NCI-H2029 treated with DMSO at 0.1 percent for 48 hours (cell line): ENCODE data around the gene MTUS2.

Experiments used
- DNase-seq: peaks from one replicate; lab custom pipeline; 2025; lab: John Stamatoyannopoulos, UW

MTUS2 gene

DNA sequence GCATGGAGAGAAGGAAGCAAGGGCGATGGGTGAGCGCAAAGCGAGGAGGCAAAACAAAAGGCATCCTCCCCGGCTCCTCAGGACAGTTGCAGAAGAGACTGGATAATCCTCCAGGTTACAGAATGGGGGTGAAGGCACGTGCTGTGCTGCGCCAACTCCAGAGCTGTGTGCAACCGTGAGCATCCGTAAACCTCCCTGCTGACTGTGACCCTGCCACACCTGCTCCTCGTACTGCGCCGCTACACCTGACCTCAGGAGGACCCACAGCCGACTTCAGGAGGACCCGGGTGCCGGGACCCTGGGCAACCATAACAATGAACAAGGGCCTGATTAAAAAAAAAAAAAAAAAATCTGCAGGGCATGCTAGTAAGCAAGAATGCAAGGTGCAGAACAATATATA, 706.6 kb downstream of the MTUS2 start:
- no peak for DNase-seq

DNA sequence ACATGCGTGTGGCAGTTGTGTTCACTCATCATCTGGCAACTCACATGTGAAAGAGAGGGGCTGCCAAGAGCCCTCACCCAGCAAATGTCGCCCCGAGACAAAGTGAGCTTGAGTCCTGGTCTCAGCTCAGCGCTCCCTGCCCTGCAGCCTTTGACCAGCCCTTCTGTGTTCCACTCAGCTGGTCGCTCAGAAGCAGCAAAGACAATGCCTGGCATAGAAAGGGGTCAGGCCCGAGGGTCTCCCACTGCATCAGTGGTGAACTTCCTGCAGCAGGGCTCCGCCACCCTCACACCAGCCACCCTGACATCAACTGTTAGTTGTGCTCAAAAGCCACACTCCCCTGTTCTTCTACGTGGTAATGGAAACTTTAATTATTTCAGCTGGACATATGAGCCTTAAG, 707.4 kb downstream of the MTUS2 start:
- no peak for DNase-seq

DNA sequence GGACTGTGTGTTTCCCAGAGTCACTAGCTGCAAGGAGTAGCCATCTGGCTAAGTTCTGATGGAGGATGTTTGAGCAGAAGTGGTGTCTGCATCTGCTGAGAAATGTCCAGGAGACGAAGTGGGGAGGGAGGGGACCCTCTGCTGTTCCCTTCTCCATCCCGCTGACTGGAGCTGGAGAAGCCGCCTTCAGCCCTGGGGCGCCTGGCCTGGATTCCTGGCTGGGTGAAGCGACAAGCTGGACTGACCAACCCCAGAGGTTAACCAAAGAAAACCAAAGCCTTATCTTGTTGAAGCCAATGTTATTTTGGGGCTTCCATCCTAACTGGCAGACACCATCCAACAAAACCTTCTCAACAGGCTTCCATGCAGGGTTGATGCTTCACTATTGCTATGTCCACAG, 707.8 kb downstream of the MTUS2 start:
- no peak for DNase-seq

DNA sequence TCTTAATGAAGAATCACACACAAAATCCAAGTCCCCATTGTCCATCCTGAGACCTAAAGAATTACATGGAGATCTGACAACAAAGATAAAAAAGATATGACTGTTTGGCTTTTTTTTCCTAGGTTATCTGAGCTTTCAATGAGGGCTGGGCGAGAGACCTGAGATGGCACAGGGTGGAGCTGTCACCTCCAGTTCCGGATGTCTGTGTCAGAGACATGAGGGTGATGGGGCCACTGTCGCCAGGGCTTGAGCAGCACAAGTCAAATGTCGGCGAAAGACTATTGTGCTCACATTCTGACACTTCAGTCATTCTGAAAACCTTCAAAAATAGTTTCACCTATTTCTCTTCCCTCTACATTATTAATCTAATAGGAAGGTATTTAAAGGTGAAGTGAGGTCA, 709.6 kb downstream of the MTUS2 start:
- no peak for DNase-seq

DNA sequence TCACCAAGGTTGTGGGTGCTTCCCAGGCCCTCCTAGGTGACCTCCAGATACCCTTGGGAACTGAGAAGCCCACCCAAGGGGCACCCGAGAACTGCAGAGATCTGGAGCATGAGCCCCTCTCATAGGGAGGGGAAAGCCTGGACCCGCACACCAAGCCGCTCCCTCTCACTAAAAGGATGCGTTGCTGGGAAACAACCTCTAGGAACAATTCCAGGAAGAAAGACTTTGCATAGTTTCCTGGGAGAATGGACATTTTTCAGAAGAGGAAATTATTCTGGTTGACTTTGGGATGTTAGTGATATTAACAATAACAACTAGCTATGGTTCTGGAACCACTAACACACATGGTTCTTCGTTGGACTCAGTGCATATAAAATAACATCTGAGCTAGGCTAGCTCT, 710.8 kb downstream of the MTUS2 start:
- no peak for DNase-seq

DNA sequence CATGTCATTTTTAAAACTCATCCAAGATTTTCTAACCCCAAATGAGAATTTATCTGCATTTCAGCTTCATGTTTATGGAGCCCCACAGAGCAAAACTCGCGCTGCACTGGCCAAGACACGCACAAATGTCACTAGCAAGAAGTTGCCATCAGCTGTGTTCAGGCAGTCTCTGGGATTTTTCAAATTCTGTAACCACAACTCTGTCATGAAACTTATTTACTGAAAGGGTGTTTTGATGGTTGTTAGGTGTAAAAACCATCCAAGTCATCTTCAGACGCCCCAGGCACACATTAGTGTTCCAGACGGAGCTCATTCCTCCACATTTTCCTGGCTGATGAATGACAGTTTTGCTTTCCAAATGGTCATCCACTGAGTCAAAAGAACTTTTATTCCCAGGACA, 712.0 kb downstream of the MTUS2 start:
- no peak for DNase-seq

DNA sequence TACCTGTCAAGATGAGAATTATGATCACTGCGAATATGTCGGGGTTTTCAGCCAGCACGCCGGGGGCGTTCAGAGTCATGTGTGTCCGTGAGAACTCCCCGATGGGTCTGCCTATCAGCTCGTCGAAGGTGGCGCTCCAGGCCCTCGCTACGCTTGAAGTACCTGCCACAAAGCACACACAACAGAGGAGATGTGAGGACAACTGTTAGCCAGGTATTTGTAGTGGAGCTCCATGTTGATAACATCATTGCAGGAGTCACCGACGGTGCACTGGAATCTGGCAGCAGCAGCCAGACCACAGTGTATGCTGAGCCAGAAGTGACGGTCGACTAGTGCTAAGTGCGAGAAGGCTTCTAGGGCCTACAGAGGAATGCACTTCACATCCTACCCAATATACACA, 712.7 kb downstream of the MTUS2 start:
- DNase-seq = no peak

DNA sequence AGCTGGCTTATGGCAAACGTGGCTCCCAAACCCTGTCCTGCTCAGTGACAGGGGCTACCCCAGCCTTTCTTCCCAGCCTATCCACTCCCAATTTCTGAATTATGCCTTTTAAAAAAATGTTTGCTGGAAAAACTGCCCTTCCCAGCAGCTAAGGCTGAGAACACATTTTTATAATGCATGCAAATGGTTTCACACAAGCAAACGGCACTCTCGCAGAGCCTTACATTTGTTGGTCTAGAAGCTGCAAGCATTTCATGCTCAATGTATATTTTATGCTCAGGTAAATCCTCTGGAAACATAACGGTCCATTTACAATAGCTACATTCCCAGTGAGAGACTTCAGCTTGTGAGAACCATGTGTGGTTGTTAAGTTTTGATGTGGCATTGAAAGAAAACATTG, 713.9 kb downstream of the MTUS2 start:
- DNase-seq = no peak

DNA sequence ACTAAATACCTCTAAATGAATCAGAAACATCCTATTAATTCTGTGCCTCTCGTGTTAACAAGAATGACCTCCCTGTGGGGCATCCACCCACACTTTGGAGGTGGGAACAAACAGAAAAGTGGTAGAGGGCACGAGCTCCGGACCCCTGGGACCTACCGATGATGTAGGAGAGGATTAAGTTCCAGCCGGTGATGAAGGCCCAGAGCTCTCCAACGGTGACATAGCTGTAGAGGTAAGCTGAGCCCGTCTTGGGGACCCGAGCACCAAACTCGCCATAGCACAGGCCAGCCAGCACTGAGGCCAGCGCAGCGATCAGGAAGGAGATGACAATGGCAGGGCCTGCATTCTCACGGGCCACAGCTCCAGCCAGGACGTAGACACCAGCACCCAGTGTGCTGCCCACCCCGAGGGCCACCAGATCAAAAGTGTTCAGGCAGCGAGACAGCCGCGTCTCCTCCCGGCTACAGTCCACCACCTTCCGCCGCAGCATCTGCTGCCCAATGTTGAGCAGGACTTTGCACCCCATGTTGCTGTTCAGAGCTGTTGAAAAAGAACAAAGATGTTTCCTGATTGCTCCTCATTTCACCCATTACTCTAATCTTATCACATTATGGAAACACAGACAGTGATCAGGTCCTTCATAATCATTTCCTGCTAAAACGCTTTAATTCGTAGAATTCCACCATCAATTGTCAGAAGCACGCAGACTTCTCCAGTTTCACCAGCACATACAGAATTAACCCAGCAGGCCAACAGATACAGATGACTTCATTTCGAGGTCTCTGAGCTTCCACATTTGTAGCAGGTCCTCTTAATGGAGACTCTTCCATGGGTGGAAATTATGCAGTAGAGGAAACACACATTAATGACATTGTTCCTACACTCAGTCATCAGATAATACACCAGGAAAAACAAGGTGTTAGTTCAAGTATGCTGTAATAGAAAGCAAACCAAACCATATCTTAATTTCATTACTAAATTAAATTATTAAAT, 715.8 kb downstream of the MTUS2 start:
- no peak for DNase-seq

DNA sequence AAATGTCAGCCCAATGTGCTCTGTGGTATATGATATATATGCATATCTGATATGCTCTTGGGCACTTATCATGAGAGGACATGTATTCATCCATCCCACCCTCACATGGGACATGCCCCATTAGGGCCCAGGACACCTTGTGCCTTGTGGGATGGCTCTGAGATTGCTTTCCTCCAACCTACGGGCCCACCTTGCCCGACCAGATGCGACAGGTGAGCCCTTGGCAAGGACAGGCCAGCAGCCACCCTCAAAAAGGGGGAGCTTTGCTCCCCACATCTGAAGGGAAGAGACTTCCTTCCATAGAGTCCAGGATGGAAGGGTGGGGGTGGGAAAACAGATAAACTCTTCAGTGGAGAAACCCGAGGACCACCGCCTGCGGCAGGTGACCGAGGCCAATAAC, 716.7 kb downstream of the MTUS2 start:
- no peak for DNase-seq

DNA sequence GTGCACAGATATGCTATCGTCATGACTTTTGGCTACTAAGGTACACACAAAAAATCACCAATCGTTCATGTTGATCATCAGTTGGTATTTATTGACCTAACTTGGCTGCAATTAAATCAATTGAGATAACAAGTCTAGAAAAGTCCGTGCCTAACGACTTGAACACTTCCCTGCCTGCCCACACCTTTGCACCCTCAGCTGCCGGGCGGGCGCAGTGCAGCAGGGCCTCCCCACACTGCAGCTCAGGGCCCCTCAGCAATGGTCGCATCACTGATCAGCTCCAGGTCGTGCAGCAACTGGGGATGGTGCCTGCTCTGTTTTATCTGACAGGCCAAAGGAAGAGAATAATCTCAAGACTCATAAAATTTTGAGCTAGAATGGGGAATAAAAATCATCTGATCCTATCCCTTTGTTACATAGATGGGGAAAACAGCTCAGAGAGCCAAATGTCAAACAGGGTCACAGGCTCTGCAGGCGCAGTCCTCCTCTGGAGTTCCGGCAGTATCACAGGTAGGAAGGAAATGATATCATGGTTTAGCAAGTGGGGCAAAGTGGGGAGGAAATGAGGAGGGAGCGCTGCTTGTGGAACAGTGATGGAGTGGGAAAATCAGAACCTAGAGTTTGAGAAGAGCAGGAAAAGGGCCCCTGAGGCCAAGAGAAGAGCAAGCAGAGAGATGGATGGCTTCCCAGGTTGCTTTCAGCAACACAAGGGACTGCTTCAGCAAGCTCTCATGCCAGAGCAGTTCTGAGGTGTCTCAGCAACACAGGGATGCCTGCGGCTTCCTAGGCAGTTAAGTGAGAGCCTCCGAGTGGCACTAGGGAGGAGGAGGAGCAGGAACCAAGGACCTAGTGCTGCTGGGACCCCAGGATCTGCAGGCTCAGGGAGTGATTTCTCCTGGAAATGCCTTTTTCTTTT, 717.9 kb downstream of the MTUS2 start:
- DNase-seq = no peak

DNA sequence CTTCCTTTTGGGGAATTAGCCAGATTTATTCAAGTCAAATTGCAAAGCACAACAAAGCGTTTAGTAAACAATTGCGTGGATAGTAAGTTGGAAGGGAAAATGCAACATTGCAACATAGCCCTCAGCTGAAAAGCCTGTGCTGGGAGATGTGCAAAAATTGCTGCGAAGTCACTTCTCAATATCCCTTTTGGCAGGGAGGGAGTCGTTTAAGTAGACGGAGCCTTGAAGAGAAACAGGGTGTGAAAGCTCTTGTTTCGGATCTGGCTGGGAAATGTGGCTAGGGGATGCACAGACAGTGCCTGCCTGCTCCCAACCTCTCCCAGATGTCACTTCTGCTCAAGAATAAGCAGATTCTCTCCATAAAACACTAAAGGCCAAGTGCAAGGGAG, 718.5 kb downstream of the MTUS2 start:
- DNase-seq = no peak

DNA sequence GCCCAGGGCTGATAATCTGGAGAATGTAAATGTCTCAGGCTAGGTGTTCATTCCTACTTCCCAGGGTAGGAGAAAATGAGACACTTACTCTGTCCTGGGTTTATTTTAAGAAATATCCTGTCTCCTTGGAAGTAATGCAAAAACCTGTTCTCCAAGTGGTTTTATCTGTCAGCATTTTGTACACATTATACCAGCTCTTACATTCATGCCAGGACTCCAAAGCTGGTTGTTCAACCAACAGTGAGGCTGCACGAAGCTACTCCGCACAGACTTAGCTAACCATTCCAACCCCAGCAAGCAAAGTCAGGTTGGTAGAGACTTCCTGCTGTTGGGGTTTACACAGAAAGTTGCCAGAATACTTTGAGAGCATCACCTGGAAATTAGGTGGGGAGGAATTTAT, 719.7 kb downstream of the MTUS2 start:
- no peak for DNase-seq

DNA sequence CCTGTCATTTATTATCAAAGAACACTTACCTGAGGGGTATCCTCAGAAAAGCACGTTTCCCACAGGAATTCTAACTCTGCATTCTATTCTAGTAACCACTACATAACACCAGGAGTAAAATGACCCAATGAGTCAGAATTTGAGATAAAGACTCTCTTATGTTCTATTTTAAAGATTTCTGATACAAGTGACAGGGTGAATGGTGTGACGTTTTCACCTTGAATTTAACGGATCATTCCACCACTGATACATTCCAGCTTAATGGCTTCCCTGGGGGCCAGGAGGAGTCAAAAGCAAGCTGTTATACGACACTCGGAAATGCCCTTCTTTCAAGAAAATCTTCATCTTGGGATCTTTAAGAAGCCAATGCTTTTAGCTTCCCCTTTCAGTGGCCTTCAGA, 720.2 kb downstream of the MTUS2 start:
- DNase-seq = no peak

DNA sequence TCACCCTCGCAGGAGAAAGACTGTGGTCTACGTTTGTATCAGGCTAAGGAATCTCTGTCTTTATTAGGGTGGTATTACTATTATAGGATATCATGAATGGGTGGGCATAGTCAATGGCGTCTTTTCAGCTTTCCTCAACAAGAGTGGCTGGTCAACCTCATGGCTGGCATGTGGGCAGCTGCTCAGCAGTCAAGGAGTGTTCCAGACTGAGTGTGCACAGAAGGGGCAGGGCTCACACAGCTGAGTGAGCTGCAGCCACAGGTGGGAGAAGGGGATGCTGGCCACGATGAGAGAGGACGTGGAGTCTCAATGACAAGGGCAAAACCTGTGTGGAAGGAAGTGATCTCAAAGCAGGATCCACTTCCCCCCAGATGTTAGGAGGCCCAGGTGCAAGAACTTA, 720.7 kb downstream of the MTUS2 start:
- no peak for DNase-seq

DNA sequence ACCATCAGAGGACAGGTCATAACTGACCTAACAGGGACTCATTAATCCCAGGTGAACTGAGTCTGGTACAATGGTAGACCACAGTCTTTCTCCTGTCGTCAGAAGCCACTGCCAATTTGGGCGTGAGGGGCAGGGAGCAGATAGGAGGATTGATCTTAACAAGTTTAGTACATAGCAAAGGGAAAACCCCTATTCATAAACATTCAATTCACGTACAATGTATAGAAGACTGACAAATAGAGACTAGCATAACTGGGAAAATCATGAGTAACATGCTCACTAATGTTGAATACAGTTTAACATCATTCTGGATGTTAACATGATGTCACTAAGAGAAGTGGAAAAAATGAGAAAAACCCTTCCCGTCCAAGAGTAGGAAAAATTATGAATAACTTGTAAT, 721.3 kb downstream of the MTUS2 start:
- DNase-seq = no peak

DNA sequence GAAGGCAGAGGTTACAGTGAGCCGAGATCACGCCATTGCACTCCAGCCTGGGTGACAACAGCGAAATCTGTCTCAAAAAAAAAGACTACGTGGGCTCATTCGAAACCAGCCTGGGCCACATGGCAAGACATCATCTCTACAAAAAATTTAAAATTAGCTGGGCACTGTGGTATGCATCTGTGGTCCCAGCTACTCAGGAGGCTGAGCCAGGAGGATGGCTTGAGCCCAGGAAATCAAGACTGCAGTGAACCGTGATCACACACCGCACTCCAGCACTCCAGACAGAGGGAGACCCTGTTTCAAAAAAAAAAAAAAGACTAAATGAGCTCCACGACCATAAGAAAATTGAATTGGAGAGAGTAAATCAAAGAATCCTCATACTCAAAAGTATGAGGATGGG, 722.2 kb downstream of the MTUS2 start:
- no peak for DNase-seq

DNA sequence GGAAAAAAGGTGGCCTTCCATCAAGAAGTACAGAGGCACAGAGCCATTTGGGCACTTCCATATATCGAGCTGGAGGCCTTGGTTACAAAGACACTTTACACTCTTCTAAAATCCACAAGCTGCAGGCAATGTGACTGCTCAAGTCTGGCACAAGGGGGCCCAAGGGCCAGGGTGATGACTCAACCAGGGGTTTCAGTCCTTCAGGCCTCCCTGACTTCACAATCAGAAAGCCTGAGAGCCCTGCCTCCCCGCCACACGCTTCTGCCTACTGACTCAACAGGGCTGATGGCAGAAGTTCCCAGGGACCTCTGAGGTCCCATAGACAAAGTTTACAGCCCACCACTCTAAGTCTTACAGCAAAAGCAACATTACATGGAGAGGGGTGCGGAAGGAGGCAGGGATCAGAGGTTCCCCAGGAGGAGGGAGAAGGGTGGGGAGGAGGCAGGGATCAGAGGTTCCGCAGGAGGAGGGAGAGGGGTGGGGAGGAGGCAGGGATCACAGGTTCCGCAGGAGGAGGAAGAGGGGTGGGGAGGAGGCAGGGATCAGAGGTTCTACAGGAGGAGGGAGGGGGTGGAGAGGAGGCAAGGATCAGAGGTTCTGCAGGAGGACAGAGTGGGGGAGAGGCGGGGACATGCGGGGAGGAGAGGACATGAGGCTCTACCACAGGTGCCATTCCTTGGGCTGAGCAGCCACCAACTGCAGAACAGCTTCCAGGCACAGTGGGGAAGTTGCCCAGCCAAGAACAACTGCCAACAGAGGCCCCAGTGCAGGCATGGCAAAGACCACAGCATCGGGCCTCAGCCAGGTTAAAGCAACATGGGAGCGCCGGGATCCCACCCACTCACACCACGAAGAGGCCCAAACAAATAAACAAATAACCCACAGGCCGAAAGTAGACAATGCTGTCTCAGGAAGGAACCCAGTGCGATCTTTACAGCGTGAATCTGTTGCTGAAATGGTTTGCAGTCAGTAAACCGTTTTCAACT, 723.4 kb downstream of the MTUS2 start:
- DNase-seq = no peak

DNA sequence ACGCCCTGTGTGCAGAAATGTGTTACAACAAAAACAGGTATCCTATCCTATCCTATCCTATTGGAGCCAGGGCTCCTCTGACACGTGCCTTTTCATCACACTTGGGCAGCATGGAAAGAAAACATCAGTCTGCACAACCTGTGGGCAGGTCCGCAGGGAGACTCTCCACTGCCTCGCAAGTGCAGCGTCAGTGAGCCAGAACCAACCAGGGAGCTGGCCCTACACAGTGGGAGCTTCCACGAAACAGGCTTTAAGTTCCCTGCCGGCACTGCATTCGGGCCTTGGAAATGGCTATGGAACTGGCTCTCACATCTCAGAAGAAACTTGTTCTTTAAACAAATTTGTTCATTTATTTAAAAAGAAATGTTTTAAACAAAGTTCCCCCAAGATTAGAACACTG, 725.8 kb downstream of the MTUS2 start:
- no peak for DNase-seq

DNA sequence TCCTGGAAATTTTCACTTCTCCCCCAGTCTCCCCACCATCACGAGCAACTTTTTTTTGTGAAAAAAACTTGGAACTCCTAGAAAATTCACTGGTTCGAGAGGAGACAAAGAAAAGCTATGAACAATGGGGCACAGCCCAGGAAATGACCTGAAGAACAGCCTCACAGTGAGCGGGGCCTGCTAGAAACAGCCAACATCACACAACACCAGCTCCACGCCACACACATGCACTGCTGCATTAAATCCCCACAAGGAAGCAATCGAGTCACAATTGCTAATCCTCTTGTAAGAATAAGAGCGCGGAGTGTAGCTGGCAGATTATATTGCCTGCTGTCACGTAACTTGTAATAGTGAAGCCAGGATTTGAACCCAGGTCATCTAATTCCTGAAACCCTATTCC, 726.5 kb downstream of the MTUS2 start:
- DNase-seq = no peak

DNA sequence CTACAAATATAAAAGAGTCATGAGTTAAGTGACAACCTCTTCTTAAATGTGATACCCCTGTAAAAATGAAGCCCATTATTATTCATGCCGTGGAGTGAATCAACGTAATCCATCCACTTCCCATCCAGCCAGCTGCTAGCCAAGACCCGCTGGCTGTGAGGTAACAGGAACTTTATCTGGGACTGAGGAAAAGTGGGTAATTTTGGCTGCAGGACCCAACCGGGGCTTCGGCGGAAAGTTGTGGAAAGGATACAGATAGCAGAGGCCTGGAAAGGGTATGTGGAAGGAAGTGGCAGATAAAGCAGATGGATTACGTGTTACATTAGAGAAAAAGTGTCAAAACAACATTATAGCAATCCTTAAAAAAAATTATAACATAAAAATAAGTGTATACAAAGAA, 727.0 kb downstream of the MTUS2 start:
- no peak for DNase-seq

DNA sequence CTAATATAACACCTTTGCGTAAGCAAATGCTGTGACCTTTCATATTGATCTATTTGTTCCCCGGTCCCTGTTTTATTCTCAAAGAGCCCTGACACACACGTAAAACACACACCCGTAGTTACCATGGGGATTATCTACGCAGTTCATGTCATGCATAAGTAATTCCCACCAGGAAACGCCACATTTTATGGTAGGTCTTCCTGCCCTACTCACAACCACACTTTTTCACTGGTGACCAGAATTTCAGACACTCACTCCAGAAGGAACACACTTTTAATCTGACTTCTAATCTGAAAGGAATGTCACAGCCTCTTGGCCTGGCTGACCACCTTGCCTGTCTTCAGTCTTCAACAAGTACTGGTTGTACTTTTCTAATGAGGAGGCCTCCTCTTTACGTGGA, 728.6 kb downstream of the MTUS2 start:
- DNase-seq = no peak
